HepG2 (cell line): ENCODE results near the gene SECISBP2L. TPM values are rescaled to one million over a fixed set of nuclear protein-coding genes. Genes with fewer than 3 reads are reported as not detected.

ENCODE experiments used
- FOXO1 ChIP-seq: sonication (generic); formaldehyde crosslinking; IDR thresholded peaks from 2 replicates; pipeline ENCODE4 v1.4.0; 2020; ENCODE audit warnings: missing genetic modification reagents
- GLI4 ChIP-seq: sonication (generic); formaldehyde crosslinking; IDR thresholded peaks from 2 replicates; pipeline ENCODE4 v1.5.1; 2020; ENCODE audit warnings: missing genetic modification reagents, mild to moderate bottlenecking, moderate library complexity, borderline replicate concordance
- GLMP ChIP-seq: sonication (generic); formaldehyde crosslinking; IDR thresholded peaks from 2 replicates; pipeline ENCODE4 v1.9.0; 2021; ENCODE audit warnings: missing genetic modification reagents, mild to moderate bottlenecking, borderline replicate concordance
- GTF3A ChIP-seq: sonication (generic); formaldehyde crosslinking; conservative IDR thresholded peaks from 2 replicates; pipeline ENCODE4 v1.4.0; 2020; ENCODE audit warnings: mild to moderate bottlenecking, missing genetic modification reagents
- HNRNPUL1 ChIP-seq: fragments of 200-400 bp; formaldehyde crosslinking; IDR thresholded peaks from 2 replicates; pipeline ENCODE4 v1.6.1; 2017; ENCODE audit warnings: low read depth, mild to moderate bottlenecking, low read length, moderate library complexity
- HOXA7 ChIP-seq: sonication (generic); formaldehyde crosslinking; IDR thresholded peaks from 2 replicates; pipeline ENCODE4 v1.8.1; 2022; ENCODE audit warnings: mild to moderate bottlenecking, missing genetic modification reagents, moderate library complexity
- IKZF4 ChIP-seq: sonication (generic); formaldehyde crosslinking; IDR thresholded peaks from 2 replicates; pipeline ENCODE4 v1.5.1; 2020; ENCODE audit warnings: borderline replicate concordance, mild to moderate bottlenecking, low read depth, missing genetic modification reagents; ENCODE audit errors: not compliant biosample characterization
- KDM1A ChIP-seq: IDR thresholded peaks from 2 replicates; pipeline ENCODE4 v1.6.1; 2016; ENCODE audit warnings: missing compliant biosample characterization
- MAFK ChIP-seq, 2 experiments: IDR thresholded peaks in 1 of 2; conservative IDR thresholded peaks in 1 of 2; 2 replicates each; pipeline ENCODE4 v1.6.1; 2011; ENCODE audit warnings: improper control_type of control experiment in 2 of 2, low read length in 2 of 2
- NFATC3 ChIP-seq: sonication (generic); formaldehyde crosslinking; IDR thresholded peaks from 2 replicates; pipeline ENCODE4 v1.5.1; 2020; ENCODE audit warnings: mild to moderate bottlenecking, missing genetic modification reagents
- NFYB ChIP-seq: sonication (generic); formaldehyde crosslinking; IDR thresholded peaks from 2 replicates; pipeline ENCODE4 v1.4.0; 2020; ENCODE audit warnings: missing genetic modification reagents
- NR2F6 ChIP-seq, 2 experiments: IDR thresholded peaks; 2 replicates each; pipeline ENCODE4 v1.6.1; 2016; ENCODE audit warnings: antibody characterized with exemption in 1 of 2, mild to moderate bottlenecking in 1 of 2
- PTBP1 ChIP-seq: fragments of 200-400 bp; formaldehyde crosslinking; IDR thresholded peaks from 2 replicates; pipeline ENCODE4 v1.6.1; 2018; ENCODE audit warnings: low read length, low read depth; ENCODE audit not compliant: poor library complexity, severe bottlenecking
- SP1 ChIP-seq, 2 experiments: fragments of 450-650 bp in 1 of 2; sonication (generic) in 1 of 2; formaldehyde crosslinking in 1 of 2; IDR thresholded peaks; 2 replicates each; pipeline versions ENCODE4 v1.4.0 to v1.6.1; 2016 to 2020; ENCODE audit warnings: missing genetic modification reagents in 1 of 2
- THAP9 ChIP-seq: sonication (generic); formaldehyde crosslinking; IDR thresholded peaks from 2 replicates; pipeline ENCODE4; 2020; ENCODE audit warnings: missing genetic modification reagents, mild to moderate bottlenecking, borderline replicate concordance
- ZBTB7A ChIP-seq: sonication (generic); formaldehyde crosslinking; IDR thresholded peaks from 2 replicates; pipeline ENCODE4 v1.8.0; 2022; ENCODE audit warnings: mild to moderate bottlenecking, missing genetic modification reagents
- ZNF292 ChIP-seq: sonication (generic); formaldehyde crosslinking; IDR thresholded peaks from 2 replicates; pipeline ENCODE4 v1.8.1; 2022; ENCODE audit warnings: mild to moderate bottlenecking, low read depth, missing genetic modification reagents, borderline replicate concordance
- ZNF414 ChIP-seq: sonication (generic); formaldehyde crosslinking; IDR thresholded peaks from 2 replicates; pipeline ENCODE4 v1.5.0; 2020; ENCODE audit warnings: missing genetic modification reagents
- ZNF614 ChIP-seq: IDR thresholded peaks from 2 replicates; pipeline ENCODE4 v1.6.1; 2018; ENCODE audit warnings: missing biosample characterization, missing genetic modification reagents, inconsistent platforms, borderline replicate concordance
- ZNF710 ChIP-seq: sonication (generic); formaldehyde crosslinking; IDR thresholded peaks from 2 replicates; pipeline ENCODE4 v1.5.0; 2020; ENCODE audit warnings: mild to moderate bottlenecking, missing genetic modification reagents, borderline replicate concordance
- polyA plus RNA-seq, 8 experiments: library from polyadenylated mRNA; depleted of rRNA in 3 of 8; stranded (reverse) in 7 of 8; unstranded in 1 of 8; fragments of >200 nt; fragmentation: Illumina TruSeq in 4 of 8; extraction: Trizol in 4 of 8; gene quantifications; 2 replicates each; pipeline versions ENCODE4 v1.2.1 to v1.2.3, GENCODE V29; 2011 to 2016; ENCODE audit warnings: low read depth in 4 of 8, missing spikeins in 1 of 8, mixed read lengths in 1 of 8; ENCODE audit not compliant: insufficient read depth in 1 of 8
- total RNA-seq, 5 experiments: library from RNA; depleted of rRNA; stranded (reverse); fragments of >200 nt; fragmentation: Illumina TruSeq; extraction: Trizol; gene quantifications; 2 replicates each; pipeline ENCODE4 v1.2.3, GENCODE V29; 2016; ENCODE audit warnings: low read depth in 1 of 5

Gene SECISBP2L
- total and polyA plus RNA-seq, 2 of the 13 experiments (the other 11 are each of a cell fraction or from before 2014, with no cell fraction given): 13.9 to 15.6 TPM

GRCh38 chr15:49046220-49047102 lies at the start of gene SECISBP2L (continued):
- TF ChIP-seq ZNF292 (CRISPR knock-in tag) (peak; percentile 95), NFYB (CRISPR knock-in tag) (no peak), ZNF614 (CRISPR knock-in tag) (peak; percentile 90), THAP9 (peak; percentile 97), ZBTB7A (CRISPR knock-in tag) (peak; percentile 30; the same call in 1 of the 2 replicates), NFATC3 (CRISPR knock-in tag) (no peak), KDM1A (CRISPR knock-in tag) (peak; percentile 83; the same call in 1 of the 2 replicates), ZNF414 (CRISPR knock-in tag) (peak; percentile 81; the same call in 1 of the 2 replicates), GLI4 (CRISPR knock-in tag) (no peak; the same call in 1 of the 2 replicates), GLMP (CRISPR knock-in tag) (no peak), NR2F6 (IDR thresholded peaks at IDR 0.05) (peak; percentile 19; the same call in 1 of the 2 replicates), NR2F6 (CRISPR knock-in tag; IDR thresholded peaks at IDR 0.05) (peak; percentile 33; the same call in 1 of the 2 replicates), HNRNPUL1 (no peak), GTF3A (CRISPR knock-in tag) (peak; percentile 63; the same call in 1 of the 2 replicates), SP1 (IDR thresholded peaks at IDR 0.05) (no peak; the same call in 1 of the 2 replicates), SP1 (CRISPR knock-in tag; IDR thresholded peaks at IDR 0.05) (peak; percentile 82), PTBP1 (peak; percentile 81), IKZF4 (CRISPR knock-in tag) (no peak), HOXA7 (CRISPR knock-in tag) (no peak), MAFK (conservative IDR thresholded peaks at IDR 0.05 in 1 of 2, IDR thresholded peaks at IDR 0.05 in 1 of 2; ENCODE audit: low read length in 2 of 2) (no peak), FOXO1 (CRISPR knock-in tag) (peak; percentile 77), ZNF710 (CRISPR knock-in tag) (peak; percentile 84)
